Mucosa of descending colon (tissue), 3 donors: ENCODE data around the gene PRICKLE3. TPM values are rescaled to one million over a fixed set of nuclear protein-coding genes. Genes with fewer than 3 reads are reported as not detected.
"Not testable (repeated sequence)": the region's sequence is repeated elsewhere in the genome, so short reads cannot be mapped to it uniquely, and the experiment has no call there.

Experiments used
- ATAC-seq: fragments of 200-7000 bp; cut with Tn5 transposase; one replicate; pipeline ENCODE4 v1.9.1; 2020; ENCODE audit warnings: mild to moderate bottlenecking, moderate library complexity
- DNase-seq, 3 donors: peaks; one replicate each; pipeline ENCODE4 v3.0.0-alpha.2; 2020
- H3K36me3 ChIP-seq: fragments of 200-600 bp; one replicate; pipeline ENCODE4 v1.8.0; 2021; ENCODE audit warnings: low read depth, mild to moderate bottlenecking
- H3K4me1 ChIP-seq: fragments of 200-600 bp; one replicate; pipeline ENCODE4 v1.8.0; 2021; ENCODE audit warnings: low read depth, mild to moderate bottlenecking
- H3K4me3 ChIP-seq: fragments of 200-600 bp; one replicate; pipeline ENCODE4 v1.8.0; 2021; ENCODE audit warnings: mild to moderate bottlenecking
- H3K9me3 ChIP-seq: fragments of 200-600 bp; one replicate; pipeline ENCODE4 v1.8.0; 2021; ENCODE audit warnings: mild to moderate bottlenecking
- CTCF ChIP-seq: fragments of 200-600 bp; IDR thresholded peaks from one replicate; pipeline ENCODE4 v1.8.0; 2022; ENCODE audit warnings: antibody characterized with exemption, mild to moderate bottlenecking
- intact Hi-C, 2 donors: fragments of 100-400 bp; cut with DNase I in 1 of 2; cut with micrococcal nuclease in 1 of 2; formaldehyde crosslinking; loops; one replicate each; pipeline versions ENCODE4 v1.11.0 to v1.11.1; 2022; cut with DNase I, micrococcal nuclease
- total RNA-seq, 3 donors: library from RNA; stranded (reverse); fragmentation: NEBNext Ultra II Directional in 2 of 3; extraction: Animal tissue kit (Norgen Biotek cat#: 25700) in 2 of 3; gene quantifications; one replicate each; pipeline versions ENCODE4 v1.2.1 to v1.2.4, GENCODE V29; 2021 to 2023
- donor health status: DM: no; HTN: no; CAD: no; lungs with moderate emphysema.
- donor health status: DM: no; HTN: no; CAD: no.
- donor health status: DM: no; HTN: yes; CAD: no.

The PRICKLE3 gene
- total RNA-seq, 3 donors from 2014 or later, result 12.5 to 15.6 (median 13.0) TPM

- H3K36me3 ChIP-seq, result no peaks in the 10 kb centered on the region
- TF ChIP-seq CTCF, result no peak
- H3K4me3 ChIP-seq, result no peak overlapping the region
- ATAC-seq, result no peak
- intact Hi-C loops, result no loop called here
- no peak for DNase-seq
- H3K4me1 ChIP-seq, result no peaks in the 10 kb centered on the region
- peaks cover 19% of the 10 kb centered on the region for H3K9me3 ChIP-seq
These were observed 46.5 kb downstream of the PRICKLE3 start for GRCh38 chrX:49139713-49140112.

GRCh38 chrX:49137492-49137891, 48.7 kb downstream of the PRICKLE3 start:
- ATAC-seq (no peak), DNase-seq (no peak)
- Histone ChIP-seq H3K4me3 (no peak overlapping the region), H3K36me3 (no peaks in the 10 kb centered on the region), H3K9me3 (peaks cover 19% of the 10 kb centered on the region), H3K4me1 (no peaks in the 10 kb centered on the region)
- TF ChIP-seq CTCF, result no peak
- intact Hi-C loops, result no loop called here

- DNase-seq (no peak), ATAC-seq (no peak)
- intact Hi-C loops, result no loop called here
- Histone ChIP-seq H3K36me3 (no peaks in the 10 kb centered on the region), H3K4me3 (no peak overlapping the region), H3K9me3 (no peaks in the 10 kb centered on the region), H3K4me1 (no peaks in the 10 kb centered on the region)
- no peak for TF ChIP-seq CTCF
These were observed 52.4 kb downstream of the PRICKLE3 start for GRCh38 chrX:49133759-49134158.

- DNase-seq, intact Hi-C loops, H3K4me1 ChIP-seq, ATAC-seq, H3K36me3 ChIP-seq, H3K9me3 ChIP-seq, H3K4me3 ChIP-seq: not testable (repeated sequence)
These were observed 53.9 kb downstream of the PRICKLE3 start for GRCh38 chrX:49132275-49132674.

- Histone ChIP-seq H3K9me3 (no peaks in the 10 kb centered on the region), H3K4me1 (no peaks in the 10 kb centered on the region), H3K4me3 (no peak overlapping the region), H3K36me3 (no peaks in the 10 kb centered on the region)
- no peak for TF ChIP-seq CTCF
- DNase-seq, result no peak
- intact Hi-C loops, result no loop called here
- ATAC-seq, result no peak
These were observed 56.7 kb downstream of the PRICKLE3 start for GRCh38 chrX:49129427-49129826.

GRCh38 chrX:49127742-49128258, 58.4 kb downstream of the PRICKLE3 start:
- H3K36me3 ChIP-seq, result not testable (repeated sequence)

More at GRCh38 chrX:49127742-49128258, 58.4 kb downstream of the PRICKLE3 start:
- H3K4me3 ChIP-seq, intact Hi-C loops, ATAC-seq, DNase-seq, H3K9me3 ChIP-seq, H3K4me1 ChIP-seq: not testable (repeated sequence)

Other genes with a start within 250 kb of the PRICKLE3 start
- gene OTUD5, start 228.8 kb downstream of the PRICKLE3 start, total RNA-seq, result 10 to 100 TPM; 43.6 to 56.5 (median 52.5) TPM
- gene KCND1, start 214.5 kb downstream of the PRICKLE3 start, total RNA-seq, result 1 to 10 TPM in 1 of 3 donors, under 1 TPM in 2; 0.87 to 1.6 (median 0.93) TPM
- 10 to 100 TPM; 39.5 to 48.9 (median 47.5) TPM for gene GRIPAP1, start 184.1 kb downstream of the PRICKLE3 start, total RNA-seq
- gene TFE3, start 143.0 kb downstream of the PRICKLE3 start, total RNA-seq, result 10 to 100 TPM; 26.6 to 46.6 (median 28.1) TPM
- gene CCDC120, start 127.4 kb downstream of the PRICKLE3 start, total RNA-seq, result 10 to 100 TPM; 11.6 to 16.7 (median 12.5) TPM
- gene PRAF2, start 112.4 kb downstream of the PRICKLE3 start, total RNA-seq, result 10 to 100 TPM in 1 of 3 donors, 1 to 10 TPM in 2; 3.9 to 18.7 (median 8.1) TPM
- 10 to 100 TPM; 44.3 to 90.1 (median 52.6) TPM for gene WDR45, start 106.5 kb downstream of the PRICKLE3 start, total RNA-seq
- 10 to 100 TPM; 21.3 to 22.4 (median 22.1) TPM for gene GPKOW, start 62.6 kb downstream of the PRICKLE3 start, total RNA-seq
- 10 to 100 TPM in 2 of 3 donors, 1 to 10 TPM in 1; 9.5 to 16.8 (median 15.6) TPM for gene MAGIX, start 23.6 kb downstream of the PRICKLE3 start, total RNA-seq
- gene PLP2, start 14.5 kb downstream of the PRICKLE3 start, total RNA-seq, result 100 to 1,000 TPM in 2 of 3 donors, 10 to 100 TPM in 1; 96.1 to 152 (median 137) TPM
- gene SYP, start 13.8 kb upstream of the PRICKLE3 start, total RNA-seq, result 10 to 100 TPM in 2 of 3 donors, 1 to 10 TPM in 1; 4.9 to 14.5 (median 12.2) TPM
- gene CACNA1F, start 47.0 kb upstream of the PRICKLE3 start, total RNA-seq, result 1 to 10 TPM in 2 of 3 donors, under 1 TPM in 1; 0.70 to 3.0 (median 1.7) TPM
- 10 to 100 TPM; 14.3 to 15.9 (median 14.5) TPM for gene CCDC22, start 49.1 kb upstream of the PRICKLE3 start, total RNA-seq
- under 1 TPM in 1 of 3 donors, not detected in 2; 0.72 TPM for gene FOXP3, start 78.3 kb upstream of the PRICKLE3 start, total RNA-seq
- gene PPP1R3F, start 83.4 kb upstream of the PRICKLE3 start, total RNA-seq, result 1 to 10 TPM; 2.3 to 8.3 (median 3.0) TPM
- not detected for gene GAGE10, start 117.3 kb upstream of the PRICKLE3 start, total RNA-seq
- gene GAGE12J, start 135.7 kb upstream of the PRICKLE3 start, total RNA-seq, result not detected
- gene GAGE13, start 145.2 kb upstream of the PRICKLE3 start, total RNA-seq, result not detected